CD8-positive, alpha-beta memory T cell (primary cell): ENCODE results near the gene PRSS48. TPM values are rescaled to one million over a fixed set of nuclear protein-coding genes. Genes with fewer than 3 reads are reported as not detected.
"Not testable (repeated sequence)": the region's sequence is repeated elsewhere in the genome, so short reads cannot be mapped to it uniquely, and the experiment has no call there.

Experiments
- CTCF ChIA-PET: fragments of 350-600 bp; sonication (Branson Sonifier 250); formaldehyde crosslinking; loops from one replicate; lab custom pipeline; 2021; ENCODE audit warnings: antibody characterized with exemption; lab: Charles Lee
- POLR2A ChIA-PET: fragments of 350-600 bp; sonication (Branson Sonifier 250); formaldehyde crosslinking; loops from one replicate; lab custom pipeline; 2021; ENCODE audit warnings: antibody characterized with exemption; lab: Charles Lee
- DNase-seq, 5 donors: peaks; one replicate each; pipeline versions ENCODE4 v3.0.0 to v3.0.0-alpha.2; 2020 to 2022; ENCODE audit warnings: mixed read lengths in 1 of 5
- H3K27ac ChIP-seq: one replicate; pipeline ENCODE4 v1.7.0; 2013; ENCODE audit warnings: low read depth, mild to moderate bottlenecking, low read length, moderate library complexity
- H3K27me3 ChIP-seq: 2 replicates; pipeline ENCODE4 v1.7.0; 2013; ENCODE audit warnings: low read length, mild to moderate bottlenecking; ENCODE audit not compliant: insufficient read depth, poor library complexity, severe bottlenecking
- H3K36me3 ChIP-seq: 2 replicates; pipeline ENCODE4 v1.7.0; 2013; ENCODE audit warnings: mild to moderate bottlenecking, low read length, moderate library complexity; ENCODE audit not compliant: insufficient read depth
- H3K4me1 ChIP-seq: 2 replicates; pipeline ENCODE4 v1.7.0; 2013; ENCODE audit warnings: mild to moderate bottlenecking, low read length, moderate library complexity; ENCODE audit not compliant: insufficient read depth
- H3K4me3 ChIP-seq: 2 replicates; pipeline ENCODE4 v1.7.0; 2013; ENCODE audit warnings: mild to moderate bottlenecking, low read length
- H3K9me3 ChIP-seq: 2 replicates; pipeline ENCODE4 v1.7.0; 2013; ENCODE audit warnings: mild to moderate bottlenecking, low read length
- H3K27ac Mint-ChIP-seq, 8 donors: one replicate each; pipeline ENCODE4 v1.8.0; 2020 to 2021; ENCODE audit warnings: mixed read lengths in 8 of 8, mild to moderate bottlenecking in 6 of 8, inconsistent platforms in 3 of 8, moderate library complexity in 3 of 8
- H3K27me3 Mint-ChIP-seq, 2 donors: one replicate each; pipeline ENCODE4 v1.8.0; 2020 to 2021; ENCODE audit warnings: mixed read lengths in 2 of 2, mild to moderate bottlenecking in 1 of 2, moderate library complexity in 1 of 2
- H3K36me3 Mint-ChIP-seq, 3 donors: one replicate each; pipeline ENCODE4 v1.8.0; 2020 to 2021; ENCODE audit warnings: mixed read lengths in 3 of 3, inconsistent platforms in 1 of 3, mild to moderate bottlenecking in 1 of 3
- H3K4me1 Mint-ChIP-seq, 3 donors: one replicate each; pipeline ENCODE4 v1.8.0; 2020 to 2021; ENCODE audit warnings: mixed read lengths in 3 of 3, inconsistent platforms in 1 of 3, mild to moderate bottlenecking in 1 of 3
- H3K4me3 Mint-ChIP-seq, 7 donors: one replicate each; pipeline ENCODE4 v1.8.0; 2020 to 2021; ENCODE audit warnings: mixed read lengths in 7 of 7, mild to moderate bottlenecking in 6 of 7, moderate library complexity in 4 of 7, inconsistent platforms in 2 of 7
- H3K9me3 Mint-ChIP-seq, 5 donors: one replicate each; pipeline ENCODE4 v1.8.0; 2020 to 2022; ENCODE audit warnings: mixed read lengths in 5 of 5, mild to moderate bottlenecking in 3 of 5, moderate library complexity in 2 of 5, inconsistent platforms in 1 of 5
- polyA plus RNA-seq: library from polyadenylated mRNA; unstranded; fragments of 300-500 nt; fragmentation: Illumina TruSeq; gene quantifications from one replicate; pipeline ENCODE4 v1.2.3, GENCODE V29; 2021
- total RNA-seq, 2 experiments: library from RNA; stranded (reverse); gene quantifications; one replicate each; pipeline ENCODE4 v1.2.3, GENCODE V29; 2021

The PRSS48 gene
- total and polyA plus RNA-seq, 3 experiments from 2014 or later, result not detected

GRCh38 chr4:151267822-151268535, 9.0 kb upstream of the PRSS48 start:
- CTCF ChIA-PET, result no interaction called here

GRCh38 chr4:151268905-151269304, 8.1 kb upstream of the PRSS48 start:
- not testable (repeated sequence) for H3K27ac ChIP-seq

More at GRCh38 chr4:151267822-151268535, 9.0 kb upstream of the PRSS48 start:
- Mint-ChIP-seq H3K27me3 (peaks cover 6 to 12% of the 10 kb centered on the region in 2 donors), H3K9me3 (peaks cover 0 to 2% (median 0%) of the 10 kb centered on the region in 5 donors), H3K36me3 (no peaks in the 10 kb centered on the region), H3K4me3 (no peak overlapping the region), H3K27ac (no peak overlapping the region), H3K4me1 (no peaks in the 10 kb centered on the region)
- Histone ChIP-seq H3K36me3 (no peaks in the 10 kb centered on the region), H3K27ac (no peak overlapping the region), H3K4me1 (no peaks in the 10 kb centered on the region), H3K27me3 (no peaks in the 10 kb centered on the region), H3K4me3 (no peak overlapping the region), H3K9me3 (no peaks in the 10 kb centered on the region)
- no peak for DNase-seq
- POLR2A ChIA-PET, result no interaction called here

GRCh38 chr4:151284534-151285245, 7.7 kb downstream of the PRSS48 start:
- peaks cover 0 to 13% of the 10 kb centered on the region in 2 donors for H3K27me3 Mint-ChIP-seq
- no peaks in the 10 kb centered on the region for H3K4me1 ChIP-seq
- H3K36me3 Mint-ChIP-seq, result no peaks in the 10 kb centered on the region
- no peaks in the 10 kb centered on the region for H3K27me3 ChIP-seq
- no peak overlapping the region for H3K4me3 ChIP-seq
- H3K9me3 Mint-ChIP-seq, result peaks cover 3 to 15% (median 9%) of the 10 kb centered on the region in 5 donors
- H3K9me3 ChIP-seq, result no peaks in the 10 kb centered on the region
- no peak overlapping the region for H3K4me3 Mint-ChIP-seq
- no peaks in the 10 kb centered on the region for H3K36me3 ChIP-seq
- no peak overlapping the region for H3K27ac Mint-ChIP-seq
- no peaks in the 10 kb centered on the region for H3K4me1 Mint-ChIP-seq
- CTCF ChIA-PET, result no interaction called here
- H3K27ac ChIP-seq, result no peak overlapping the region
- no peak for DNase-seq
- POLR2A ChIA-PET, result no interaction called here

More at GRCh38 chr4:151268905-151269304, 8.1 kb upstream of the PRSS48 start:
- H3K9me3 Mint-ChIP-seq, H3K4me3 Mint-ChIP-seq, DNase-seq, H3K27ac Mint-ChIP-seq, H3K4me3 ChIP-seq, H3K4me1 Mint-ChIP-seq, CTCF ChIA-PET, H3K36me3 Mint-ChIP-seq, H3K4me1 ChIP-seq, H3K27me3 ChIP-seq, POLR2A ChIA-PET, H3K36me3 ChIP-seq, H3K9me3 ChIP-seq: not testable (repeated sequence)
- H3K27me3 Mint-ChIP-seq, result peaks cover 6 to 12% of the 10 kb centered on the region in 2 donors

GRCh38 chr4:151287409-151287808, 10.4 kb downstream of the PRSS48 start:
- ChIA-PET CTCF (no interaction called here), POLR2A (no interaction called here)
- no peaks in the 10 kb centered on the region for H3K4me1 ChIP-seq
- no peak for DNase-seq
- H3K27ac ChIP-seq, result no peak overlapping the region
- no peaks in the 10 kb centered on the region for H3K4me1 Mint-ChIP-seq
- no peaks in the 10 kb centered on the region for H3K36me3 ChIP-seq
- H3K27me3 ChIP-seq, result no peaks in the 10 kb centered on the region
- no peaks in the 10 kb centered on the region for H3K36me3 Mint-ChIP-seq
- H3K27me3 Mint-ChIP-seq, result peaks cover 0 to 11% of the 10 kb centered on the region in 2 donors
- no peak overlapping the region for H3K27ac Mint-ChIP-seq
- H3K4me3 Mint-ChIP-seq, result no peak overlapping the region
- H3K9me3 Mint-ChIP-seq, result peaks cover 5 to 16% (median 9%) of the 10 kb centered on the region in 5 donors
- H3K4me3 ChIP-seq, result no peak overlapping the region
- no peaks in the 10 kb centered on the region for H3K9me3 ChIP-seq

- Histone ChIP-seq H3K27me3 (no peaks in the 10 kb centered on the region), H3K4me1 (no peaks in the 10 kb centered on the region), H3K4me3 (no peak overlapping the region), H3K36me3 (no peaks in the 10 kb centered on the region), H3K27ac (no peak overlapping the region), H3K9me3 (no peaks in the 10 kb centered on the region)
- H3K36me3 Mint-ChIP-seq, result no peaks in the 10 kb centered on the region
- H3K9me3 Mint-ChIP-seq, result peaks cover 0 to 2% (median 0%) of the 10 kb centered on the region in 5 donors
- ChIA-PET POLR2A (no interaction called here), CTCF (interaction anchor here (0.9 kb wide), 1 partner anchor 13 kb away, joined by 3 read pairs; no protein-coding TSS in a partner anchor)
- no peak for DNase-seq
- H3K27me3 Mint-ChIP-seq, result peaks cover 0 to under 1% of the 10 kb centered on the region in 2 donors
- H3K27ac Mint-ChIP-seq, result no peak overlapping the region
- H3K4me3 Mint-ChIP-seq, result no peak overlapping the region
- H3K4me1 Mint-ChIP-seq, result no peaks in the 10 kb centered on the region
Measured at GRCh38 chr4:151291485-151291884, 14.5 kb downstream of the PRSS48 start.

GRCh38 chr4:151292038-151292437, 15.1 kb downstream of the PRSS48 start:
- H3K27me3 ChIP-seq, result no peaks in the 10 kb centered on the region
- no peaks in the 10 kb centered on the region for H3K4me1 ChIP-seq
- no peak overlapping the region for H3K27ac Mint-ChIP-seq
- H3K27me3 Mint-ChIP-seq, result no peaks in the 10 kb centered on the region
- no peaks in the 10 kb centered on the region for H3K36me3 Mint-ChIP-seq
- no peak overlapping the region for H3K4me3 ChIP-seq
- H3K9me3 ChIP-seq, result no peaks in the 10 kb centered on the region
- no peaks in the 10 kb centered on the region for H3K4me1 Mint-ChIP-seq
- H3K36me3 ChIP-seq, result no peaks in the 10 kb centered on the region
- DNase-seq, result no peak
- ChIA-PET POLR2A (no interaction called here), CTCF (interaction anchor here (0.9 kb wide), 1 partner anchor 13 kb away, joined by 3 read pairs; no protein-coding TSS in a partner anchor)
- no peak overlapping the region for H3K4me3 Mint-ChIP-seq
- H3K9me3 Mint-ChIP-seq, result peaks cover 0 to 2% (median 0%) of the 10 kb centered on the region in 5 donors
- no peak overlapping the region for H3K27ac ChIP-seq

GRCh38 chr4:151294833-151295496, 18.0 kb downstream of the PRSS48 start:
- peaks cover 0 to 9% of the 10 kb centered on the region in 2 donors for H3K27me3 Mint-ChIP-seq
- H3K27ac ChIP-seq, result no peak overlapping the region
- POLR2A ChIA-PET, result no interaction called here
- H3K27ac Mint-ChIP-seq, result no peak overlapping the region
- no peak overlapping the region for H3K4me3 ChIP-seq
- H3K9me3 ChIP-seq, result no peaks in the 10 kb centered on the region
- no peaks in the 10 kb centered on the region for H3K4me1 Mint-ChIP-seq
- H3K4me1 ChIP-seq, result no peaks in the 10 kb centered on the region
- H3K36me3 ChIP-seq, result no peaks in the 10 kb centered on the region
- DNase-seq, result no peak
- H3K9me3 Mint-ChIP-seq, result peaks cover 0 to 2% (median 0%) of the 10 kb centered on the region in 5 donors
- H3K27me3 ChIP-seq, result no peaks in the 10 kb centered on the region
- H3K36me3 Mint-ChIP-seq, result no peaks in the 10 kb centered on the region
- CTCF ChIA-PET, result no interaction called here
- no peak overlapping the region for H3K4me3 Mint-ChIP-seq

GRCh38 chr4:151296227-151296626, 19.3 kb downstream of the PRSS48 start:
- DNase-seq, result no peak

More at GRCh38 chr4:151296227-151296626, 19.3 kb downstream of the PRSS48 start:
- Mint-ChIP-seq H3K27ac (no peak overlapping the region), H3K36me3 (no peaks in the 10 kb centered on the region), H3K27me3 (peaks cover 0 to 13% of the 10 kb centered on the region in 2 donors), H3K9me3 (no peaks in the 10 kb centered on the region), H3K4me3 (no peak overlapping the region), H3K4me1 (no peaks in the 10 kb centered on the region)
- ChIA-PET CTCF (no interaction called here), POLR2A (no interaction called here)
- no peaks in the 10 kb centered on the region for H3K36me3 ChIP-seq
- no peaks in the 10 kb centered on the region for H3K27me3 ChIP-seq
- no peak overlapping the region for H3K27ac ChIP-seq
- H3K4me1 ChIP-seq, result no peaks in the 10 kb centered on the region
- no peaks in the 10 kb centered on the region for H3K9me3 ChIP-seq
- no peak overlapping the region for H3K4me3 ChIP-seq
